NCI-H2107 treated with DMSO at 0.1 percent for 48 hours (cell line): ENCODE measurements around the gene MYO16.

Experiments
- DNase-seq: peaks from one replicate; lab custom pipeline; 2025; ENCODE audit not compliant: unreplicated experiment; lab: John Stamatoyannopoulos, UW

The MYO16 gene

GRCh38 chr13:108927615-108928014 lies 298.2 kb downstream of the MYO16 start:
- DNase-seq = no peak

GRCh38 chr13:108929532-108930206 lies 300.3 kb downstream of the MYO16 start:
- no peak for DNase-seq

GRCh38 chr13:108932196-108932595 lies 302.8 kb downstream of the MYO16 start:
- no peak for DNase-seq

- DNase-seq = no peak
These were observed 303.6 kb downstream of the MYO16 start for GRCh38 chr13:108933061-108933460.

- DNase-seq = no peak
These were observed 308.7 kb downstream of the MYO16 start for GRCh38 chr13:108938155-108938554.

GRCh38 chr13:108940121-108940520 lies 310.7 kb downstream of the MYO16 start:
- DNase-seq = no peak

GRCh38 chr13:108943842-108944241 lies 314.4 kb downstream of the MYO16 start:
- no peak for DNase-seq

GRCh38 chr13:108944760-108945159 lies 315.3 kb downstream of the MYO16 start:
- DNase-seq = no peak

GRCh38 chr13:108947551-108948030 lies 318.2 kb downstream of the MYO16 start:
- no peak for DNase-seq

- no peak for DNase-seq
These were observed 318.9 kb downstream of the MYO16 start for GRCh38 chr13:108948251-108948671.

GRCh38 chr13:108950333-108951010 lies 321.1 kb downstream of the MYO16 start:
- DNase-seq = no peak

GRCh38 chr13:108955741-108956140 lies 326.3 kb downstream of the MYO16 start:
- no peak for DNase-seq

GRCh38 chr13:108957369-108958012 lies 328.1 kb downstream of the MYO16 start:
- no peak for DNase-seq

- DNase-seq = no peak
These were observed 328.6 kb downstream of the MYO16 start for GRCh38 chr13:108958013-108958376.

GRCh38 chr13:108959234-108959633 lies 329.8 kb downstream of the MYO16 start:
- no peak for DNase-seq

GRCh38 chr13:108960006-108960405 lies 330.6 kb downstream of the MYO16 start:
- no peak for DNase-seq

GRCh38 chr13:108961542-108962125 lies 332.2 kb downstream of the MYO16 start:
- peak; percentile 67 for DNase-seq

GRCh38 chr13:108962654-108963053 lies 333.2 kb downstream of the MYO16 start:
- no peak for DNase-seq

- DNase-seq = no peak
These were observed 333.9 kb downstream of the MYO16 start for GRCh38 chr13:108963276-108963810.

GRCh38 chr13:108963846-108964600 lies 334.6 kb downstream of the MYO16 start:
- DNase-seq = no peak

GRCh38 chr13:108964606-108965005 lies 335.2 kb downstream of the MYO16 start:
- DNase-seq = no peak
